Daoy (cell line): ENCODE data around the gene SGMS1. TPM values are rescaled to one million over a fixed set of nuclear protein-coding genes. Genes with fewer than 3 reads are reported as not detected.
"Not testable (repeated sequence)": the region's sequence is repeated elsewhere in the genome, so short reads cannot be mapped to it uniquely, and the experiment has no call there.

Experiments
- DNase-seq: peaks from one replicate; pipeline ENCODE4 v3.0.0-alpha.2; 2015; ENCODE audit warnings: low read depth
- total RNA-seq: library from RNA; depleted of rRNA; stranded (reverse); fragments of >200 nt; shearing (Covaris generic); gene quantifications from 2 replicates; pipeline ENCODE4 v1.2.3, GENCODE V29; 2014

The SGMS1 gene
- total RNA-seq, 1 experiment from 2014 or later, result 13.5 TPM

GRCh38 chr10:50582766-50583762, 40.7 kb downstream of the SGMS1 start:
- DNase-seq, result no peak

DNA sequence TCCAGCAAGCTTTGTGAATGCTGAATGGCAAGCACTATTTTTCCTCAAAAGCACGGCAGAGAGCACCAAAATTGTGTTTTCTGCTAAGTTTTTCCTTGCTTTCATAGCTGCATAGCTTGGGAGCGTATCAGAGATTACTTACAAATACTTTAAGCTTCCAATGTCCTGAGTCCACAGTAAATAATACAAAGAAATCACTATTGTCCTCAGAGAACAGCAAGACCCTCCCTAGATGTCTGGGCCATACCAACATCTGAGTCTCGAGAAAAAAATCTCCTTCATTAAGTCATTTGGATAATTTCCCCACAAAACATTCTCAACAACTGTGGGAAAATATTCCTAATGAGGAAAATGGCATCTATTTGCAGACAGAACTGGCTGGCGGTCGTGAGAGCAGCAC, 41.7 kb downstream of the SGMS1 start:
- no peak for DNase-seq

DNA sequence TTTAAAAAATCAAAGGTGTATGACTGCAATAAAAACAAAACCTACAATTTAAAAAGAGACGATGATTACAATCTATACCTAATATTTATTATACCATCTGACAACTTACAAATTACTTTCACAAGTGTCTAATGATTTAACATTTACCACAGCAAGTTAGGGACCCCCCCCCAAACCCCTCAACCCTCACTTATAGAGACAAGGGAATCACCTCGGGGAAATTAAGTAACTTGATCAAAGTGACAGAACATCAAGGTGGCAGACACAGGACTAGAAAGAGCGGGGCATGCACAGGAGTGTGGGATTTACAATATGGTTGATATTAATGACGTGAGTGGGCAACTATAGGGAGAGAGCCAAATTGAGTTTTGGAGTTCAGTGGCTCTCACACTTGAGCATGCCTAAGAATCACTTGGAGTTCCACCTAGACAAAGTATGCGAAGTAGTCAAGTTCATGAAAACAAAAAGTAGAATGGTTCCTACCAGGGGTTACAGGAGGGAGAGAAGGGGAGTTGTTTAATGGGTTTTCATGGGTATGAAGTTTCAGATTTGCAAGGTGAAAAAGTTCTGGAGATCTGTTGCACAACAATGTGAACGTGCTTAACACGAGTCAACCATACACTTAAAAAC, 43.4 kb downstream of the SGMS1 start:
- DNase-seq, result no peak

- DNase-seq, result no peak
Measured at GRCh38 chr10:50579491-50580261, 44.1 kb downstream of the SGMS1 start.

- DNase-seq, result no peak
Measured at GRCh38 chr10:50578949-50579348, 44.8 kb downstream of the SGMS1 start.

DNA sequence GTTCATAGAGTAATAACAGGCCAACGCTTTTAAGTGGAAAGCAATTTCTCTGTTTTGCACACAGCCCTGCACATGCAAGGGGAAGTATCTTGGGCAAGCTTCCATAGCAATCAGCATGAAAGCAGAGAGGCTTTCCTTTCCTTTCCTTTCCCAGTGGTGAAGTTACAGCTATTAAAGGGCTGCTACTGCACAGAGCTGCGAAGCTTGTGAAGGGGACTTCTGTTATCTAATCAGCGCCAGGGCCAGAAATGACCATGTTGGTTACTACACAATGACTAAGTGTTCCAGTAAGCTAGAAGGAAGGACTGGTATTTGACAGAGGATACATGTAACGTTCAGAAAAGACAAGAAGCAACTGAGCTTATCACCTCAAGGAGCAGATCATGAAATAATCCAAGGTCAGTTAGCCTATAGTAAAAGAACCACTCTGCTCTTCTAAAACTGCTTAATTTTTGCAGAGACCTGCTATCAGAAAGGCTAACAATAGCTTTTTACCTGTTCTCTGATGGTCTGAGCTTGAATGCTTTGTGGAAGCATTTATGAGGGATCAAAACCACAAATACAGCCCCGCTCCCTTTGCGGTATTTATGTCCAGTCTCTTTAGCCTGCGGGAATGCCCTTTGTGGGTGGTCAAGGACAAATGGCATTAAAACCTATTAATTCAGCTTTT, 45.9 kb downstream of the SGMS1 start:
- DNase-seq, result peak; percentile 34

GRCh38 chr10:50577010-50577409, 46.7 kb downstream of the SGMS1 start:
- DNase-seq, result no peak

DNA sequence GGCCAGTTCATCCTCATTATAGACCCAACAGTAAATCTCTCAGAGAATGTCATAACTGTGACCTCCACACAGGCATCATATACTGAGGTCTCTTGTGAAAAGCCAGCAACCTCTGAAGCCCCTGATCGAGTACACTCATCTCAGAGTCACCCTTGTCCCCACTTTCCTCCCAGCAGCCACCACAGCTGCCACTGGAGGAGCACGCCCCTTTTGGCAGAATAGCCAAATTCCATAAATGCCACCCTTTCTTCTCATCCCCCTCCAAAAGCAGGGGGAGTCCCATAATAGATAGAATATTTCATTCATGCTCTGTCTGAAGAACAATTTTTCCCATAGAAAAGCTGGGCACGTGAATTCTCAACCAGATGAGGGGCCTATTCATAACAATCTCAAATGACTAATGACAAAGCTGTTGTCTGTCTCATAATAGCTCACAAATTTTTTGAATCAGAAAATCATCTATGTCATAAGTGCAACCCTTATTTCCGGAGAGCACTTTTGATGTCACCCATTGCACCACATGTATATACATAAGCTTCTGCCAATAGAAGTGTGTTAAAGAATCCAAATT, 47.4 kb downstream of the SGMS1 start:
- peak; percentile 33 for DNase-seq

GRCh38 chr10:50575477-50576244, 48.1 kb downstream of the SGMS1 start:
- no peak for DNase-seq

DNA sequence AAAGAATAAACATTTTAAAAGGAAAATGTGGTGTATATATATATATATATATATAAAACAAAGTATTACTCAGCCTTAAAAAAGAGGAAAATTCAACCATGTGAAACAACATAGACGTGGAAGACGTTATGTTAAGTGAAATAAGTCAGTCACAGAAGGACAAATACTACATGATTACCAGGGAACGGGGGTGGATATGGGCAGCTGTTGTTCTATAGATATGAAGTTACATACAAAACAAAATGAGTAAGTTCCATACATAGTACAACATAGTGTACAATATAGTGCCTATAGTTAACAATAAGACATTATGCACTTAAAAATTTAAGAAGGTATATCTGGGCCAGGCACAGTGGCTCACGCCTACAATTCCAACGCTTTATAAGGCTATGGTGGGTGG, 48.8 kb downstream of the SGMS1 start:
- DNase-seq, result no peak

- no peak for DNase-seq
Measured at GRCh38 chr10:50574305-50574704, 49.5 kb downstream of the SGMS1 start.

GRCh38 chr10:50572017-50572491, 51.7 kb downstream of the SGMS1 start:
- no peak for DNase-seq

DNA sequence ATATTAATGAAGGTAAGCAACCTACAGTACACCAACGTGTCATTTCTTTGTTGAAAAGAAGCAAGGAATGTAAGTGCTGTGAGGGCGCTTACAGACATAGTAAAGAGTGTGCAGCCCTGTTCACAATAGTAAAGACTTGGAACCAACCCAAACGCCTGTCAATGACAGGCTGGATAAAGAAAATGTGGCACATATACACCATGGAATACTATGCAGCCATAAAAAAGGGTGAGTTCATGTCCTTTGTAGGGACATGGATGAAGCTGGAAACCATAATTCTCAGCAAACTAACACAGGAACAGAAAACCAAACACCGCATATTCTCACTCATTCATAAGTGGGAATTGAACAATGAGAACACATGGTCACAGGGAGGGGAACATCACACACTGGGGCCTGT, 55.0 kb downstream of the SGMS1 start:
- not testable (repeated sequence) for DNase-seq

DNA sequence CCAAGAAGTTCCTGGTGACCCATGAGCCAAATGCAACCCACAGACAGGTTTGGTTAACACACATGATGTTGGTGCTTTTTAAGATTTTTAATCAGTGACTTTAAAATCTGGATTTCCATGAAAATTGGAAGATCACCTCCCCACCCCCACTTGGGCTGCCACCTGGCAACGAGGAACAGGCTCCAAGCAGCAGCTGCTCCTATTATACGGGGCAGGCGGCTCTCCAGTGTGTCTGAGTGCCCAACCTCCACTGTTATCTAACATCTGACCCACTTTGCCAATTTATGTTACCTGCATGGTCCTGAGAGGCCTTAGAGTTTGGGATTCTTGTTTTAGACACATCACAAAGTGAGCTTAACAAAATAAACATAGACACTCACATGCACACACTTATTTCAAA, 56.4 kb downstream of the SGMS1 start:
- no peak for DNase-seq

DNA sequence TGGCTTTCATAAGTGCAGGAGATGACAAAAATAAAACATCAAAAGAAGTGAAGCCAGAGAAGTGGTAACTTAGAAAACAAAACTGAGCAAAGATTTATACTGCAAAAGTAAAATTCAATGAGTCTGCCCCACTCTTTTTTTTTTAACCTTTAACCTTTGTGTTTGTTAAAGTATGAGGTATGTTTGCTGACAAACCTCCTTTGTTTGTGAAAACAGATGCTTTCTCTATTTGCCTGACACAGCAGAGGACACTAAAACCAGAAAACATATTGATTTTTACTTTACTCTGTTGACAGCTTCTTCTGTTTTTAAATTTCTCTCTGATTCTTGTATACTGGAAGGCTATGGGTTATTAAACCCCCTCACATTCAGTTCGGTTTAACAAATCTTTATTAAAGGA, 57.6 kb downstream of the SGMS1 start:
- no peak for DNase-seq

- no peak for DNase-seq
Measured at GRCh38 chr10:50565301-50566083, 58.3 kb downstream of the SGMS1 start.

GRCh38 chr10:50563906-50564305, 59.9 kb downstream of the SGMS1 start:
- DNase-seq, result no peak

DNA sequence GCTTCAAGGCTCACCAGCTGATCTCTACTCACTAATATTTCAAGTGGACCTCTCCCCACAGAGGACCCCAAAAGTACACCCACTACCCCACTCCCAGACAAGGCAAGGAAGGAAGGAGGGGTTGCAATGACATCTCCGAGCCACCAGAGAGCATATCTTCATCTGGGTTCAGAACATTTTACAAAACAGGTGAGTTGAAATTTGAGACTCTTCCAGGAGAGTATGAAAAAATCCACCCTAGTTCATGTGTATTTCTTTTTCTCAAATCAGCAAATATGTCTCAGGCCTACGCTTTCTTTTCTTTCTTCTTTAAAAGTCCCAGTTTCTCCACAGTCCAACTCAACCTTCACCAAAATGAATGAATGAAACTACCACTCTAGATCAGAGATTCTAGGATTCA, 61.9 kb downstream of the SGMS1 start:
- no peak for DNase-seq

GRCh38 chr10:50561266-50561665, 62.5 kb downstream of the SGMS1 start:
- DNase-seq, result no peak

DNA sequence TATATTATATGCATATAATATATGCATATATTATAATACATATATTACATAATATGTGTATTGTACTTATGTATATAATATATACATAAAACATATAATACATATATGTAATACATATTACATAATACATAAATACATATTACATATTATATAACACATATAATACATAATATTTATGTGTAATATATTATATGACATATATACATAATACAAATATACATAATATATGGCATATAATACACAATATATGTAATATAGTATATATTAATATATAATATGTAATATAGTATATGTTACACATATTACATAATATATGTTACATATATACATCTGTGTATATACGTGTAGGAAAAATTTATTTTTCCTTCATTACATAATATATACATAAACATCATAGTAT, 63.4 kb downstream of the SGMS1 start:
- no peak for DNase-seq
